GM18499 (cell line): ENCODE data around the gene TRAF2.
A peak's percentile ranks its signal among the peaks of the same experiment; 100 is the strongest.

Source experiments
- ATAC-seq: cut with Tn5 transposase; IDR thresholded peaks from one replicate; pipeline ENCODE4 v1.9.1; 2021; ENCODE audit warnings: moderate number of reproducible peaks; ENCODE audit not compliant: insufficient read depth, unreplicated experiment

The TRAF2 gene

GRCh38 chr9:136846376-136847087, 39.8 kb upstream of the TRAF2 start:
- ATAC-seq: no peak

GRCh38 chr9:136847088-136847825, 39.1 kb upstream of the TRAF2 start:
- no peak for ATAC-seq

- no peak for ATAC-seq
Measured at GRCh38 chr9:136847826-136848392, 38.4 kb upstream of the TRAF2 start.

GRCh38 chr9:136848393-136849037, 37.8 kb upstream of the TRAF2 start:
- ATAC-seq: no peak

- peak; percentile 67 for ATAC-seq
Measured at GRCh38 chr9:136849038-136849959, 37.0 kb upstream of the TRAF2 start, which contains the start of gene PHPT1. Gene PHPT1, plus strand, starts transcription at chr9:136849409. Its CDS starts 22 bp downstream, at chr9:136849431.

- ATAC-seq: no peak
Measured at GRCh38 chr9:136849960-136850865, 36.1 kb upstream of the TRAF2 start.

- no peak for ATAC-seq
Measured at GRCh38 chr9:136850866-136851775, 35.2 kb upstream of the TRAF2 start.

- no peak for ATAC-seq
Measured at GRCh38 chr9:136851941-136852663, 34.2 kb upstream of the TRAF2 start, which contains the start of gene MAMDC4. Gene MAMDC4, plus strand, starts transcription at chr9:136852346. Its CDS starts 71 bp downstream, at chr9:136852417.

- ATAC-seq: no peak
Measured at GRCh38 chr9:136852664-136853595, 33.4 kb upstream of the TRAF2 start.

GRCh38 chr9:136853596-136854112, 32.7 kb upstream of the TRAF2 start:
- ATAC-seq: no peak

GRCh38 chr9:136854113-136854841, 32.0 kb upstream of the TRAF2 start:
- no peak for ATAC-seq

GRCh38 chr9:136854842-136855460, 31.4 kb upstream of the TRAF2 start:
- ATAC-seq: no peak

GRCh38 chr9:136855461-136856078, 30.7 kb upstream of the TRAF2 start:
- no peak for ATAC-seq

- no peak for ATAC-seq
Measured at GRCh38 chr9:136856079-136856476, 30.2 kb upstream of the TRAF2 start.
